Gastrocnemius medialis (tissue), 4 donors: ENCODE data around the gene MAP7.

Source experiments
- CTCF ChIP-seq, 5 experiments: fragments of 450-650 bp in 3 of 5; fragments of 200-600 bp in 2 of 5; sonication (generic) in 2 of 5; IDR thresholded peaks in 4 of 5; conservative IDR thresholded peaks in 1 of 5; 1 replicate in 4 of 5; 2 replicates in 1 of 5; pipeline ENCODE4 v1.5.1; 2016 to 2019; ENCODE audit warnings: antibody characterized with exemption in 5 of 5, mild to moderate bottlenecking in 3 of 5, moderate library complexity in 3 of 5
- POLR2A ChIP-seq, 2 donors: fragments of 450-650 bp; IDR thresholded peaks; one replicate each; pipeline ENCODE4 v1.6.1; 2017; ENCODE audit warnings: antibody characterized with exemption in 2 of 2, mild to moderate bottlenecking in 2 of 2, moderate library complexity in 2 of 2

DNA sequence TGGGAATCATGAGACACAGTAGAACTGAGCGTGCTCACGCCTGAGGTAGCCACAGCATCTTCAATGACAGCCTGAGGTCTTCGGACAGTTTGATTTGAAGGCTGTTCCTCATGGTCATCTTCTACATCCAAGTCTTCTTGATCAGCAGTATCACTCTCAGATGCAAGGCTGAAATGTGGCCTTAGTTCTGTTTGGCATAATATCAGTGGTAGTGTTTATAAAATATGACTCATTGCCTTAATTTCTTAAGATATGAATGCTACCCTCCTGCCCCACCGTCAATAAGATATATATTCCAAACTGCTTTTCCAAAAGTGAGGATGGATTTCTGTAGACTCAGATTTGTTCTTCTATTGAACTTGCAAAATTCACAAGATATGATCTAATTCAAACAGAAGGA, 17.5 kb upstream of the MAP7 start:
- no peak for TF ChIP-seq CTCF (IDR thresholded peaks at IDR 0.05 in 4 of 5, conservative IDR thresholded peaks at IDR 0.05 in 1 of 5)
- TF ChIP-seq POLR2A (IDR thresholded peaks at IDR 0.05), result no peak
